ENCODE results near the gene FAM118B.
A peak's percentile ranks its signal among the peaks of the same experiment; 100 is the strongest.

The FAM118B gene

GRCh38 chr11:126268708-126269579, 57.4 kb downstream of the FAM118B start, which contains the start of the genes FOXRED1 and SRPRA:
TSS of gene FOXRED1 (plus strand) at chr11:126269154. CDS start at chr11:126269207, 53 bp downstream.
TSS of gene SRPRA (minus strand) at chr11:126268895. CDS start at chr11:126268804, 91 bp downstream.
- peak within 1 kb of the TSS; percentile 98 for H3K4me3 Mint-ChIP-seq
- H3K27me3 Mint-ChIP-seq, result no peaks in the 10 kb centered on the region
- H3K27ac Mint-ChIP-seq (ENCODE audit: low read depth), result peak within 1 kb of the TSS; percentile 99
- H3K4me1 Mint-ChIP-seq, result peaks cover 32% of the 10 kb centered on the region
- DNase-seq (ENCODE audit: low spot score in 2 of 2) (peak; percentile 98 to 100), ATAC-seq (replicated peaks; ENCODE audit: extremely low read depth, poor library complexity, severe bottlenecking) (peak; percentile 99)
- no peaks in the 10 kb centered on the region for H3K9me3 Mint-ChIP-seq
- H3K36me3 Mint-ChIP-seq (ENCODE audit: insufficient read depth), result peaks cover 40% of the 10 kb centered on the region

GRCh38 chr11:126277322-126277721, 65.7 kb downstream of the FAM118B start:
- no peaks in the 10 kb centered on the region for H3K9me3 Mint-ChIP-seq
- H3K4me3 Mint-ChIP-seq, result no peak overlapping the region
- ATAC-seq (replicated peaks; ENCODE audit: extremely low read depth, poor library complexity, severe bottlenecking) (no peak), DNase-seq (ENCODE audit: low spot score in 2 of 2) (no peak)
- H3K27me3 Mint-ChIP-seq, result no peaks in the 10 kb centered on the region
- H3K27ac Mint-ChIP-seq (ENCODE audit: low read depth), result no peak overlapping the region
- H3K4me1 Mint-ChIP-seq, result peaks cover 12% of the 10 kb centered on the region
- H3K36me3 Mint-ChIP-seq (ENCODE audit: insufficient read depth), result peaks cover 10% of the 10 kb centered on the region

DNA sequence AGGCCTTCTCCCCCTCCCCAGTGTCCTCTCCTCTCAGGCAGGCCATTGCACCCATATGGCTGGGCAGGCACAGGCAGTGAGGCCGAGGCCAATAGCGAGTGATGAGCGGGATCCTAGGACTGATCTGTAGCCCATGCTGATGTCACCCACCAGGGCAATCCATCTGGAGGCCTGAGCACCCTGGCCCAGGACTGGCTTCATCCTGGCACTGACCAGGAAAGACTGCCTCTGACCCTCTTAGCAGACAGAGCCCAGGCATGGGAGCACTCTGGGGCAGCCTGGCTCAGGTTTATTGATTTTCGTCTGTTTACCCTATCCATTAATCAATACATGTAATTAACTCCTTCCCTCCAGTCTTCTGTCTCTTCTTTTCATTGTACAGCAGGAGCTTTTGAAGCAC, 66.2 kb downstream of the FAM118B start:
- H3K27ac Mint-ChIP-seq (ENCODE audit: low read depth), result no peak overlapping the region
- ATAC-seq (replicated peaks; ENCODE audit: extremely low read depth, poor library complexity, severe bottlenecking), result no peak
- DNase-seq (ENCODE audit: low spot score in 2 of 2), result no peak
- peaks cover 15% of the 10 kb centered on the region for H3K4me1 Mint-ChIP-seq
- peaks cover 13% of the 10 kb centered on the region for H3K36me3 Mint-ChIP-seq (ENCODE audit: insufficient read depth)
- H3K9me3 Mint-ChIP-seq, result no peaks in the 10 kb centered on the region
- H3K27me3 Mint-ChIP-seq, result no peaks in the 10 kb centered on the region
- H3K4me3 Mint-ChIP-seq, result no peak overlapping the region

DNA sequence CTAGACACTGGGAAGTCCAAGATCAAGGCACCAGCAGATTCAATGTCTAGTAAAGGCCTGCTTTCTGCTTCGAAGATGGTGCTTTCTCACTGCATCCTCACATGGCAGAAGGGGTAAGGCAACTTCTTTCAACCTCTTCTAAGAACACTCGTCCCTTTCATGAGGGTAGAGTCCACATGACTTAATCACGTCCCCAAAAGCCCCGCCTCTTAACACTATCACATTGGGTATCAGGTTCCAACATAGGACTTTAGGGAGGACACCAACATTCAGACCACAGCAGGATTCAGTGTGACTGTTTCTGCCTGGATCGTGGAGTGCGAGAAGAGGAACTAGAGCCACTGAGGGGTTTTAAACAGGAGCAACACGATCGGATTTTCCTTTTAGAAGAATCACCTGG, 67.6 kb downstream of the FAM118B start:
- DNase-seq (ENCODE audit: low spot score in 2 of 2) (no peak), ATAC-seq (replicated peaks; ENCODE audit: extremely low read depth, poor library complexity, severe bottlenecking) (no peak)
- Mint-ChIP-seq H3K4me3 (no peak overlapping the region), H3K9me3 (no peaks in the 10 kb centered on the region), H3K27ac (ENCODE audit: low read depth) (peak overlapping the region; percentile 3), H3K36me3 (ENCODE audit: insufficient read depth) (peaks cover 18% of the 10 kb centered on the region), H3K27me3 (no peaks in the 10 kb centered on the region), H3K4me1 (peaks cover 22% of the 10 kb centered on the region)

DNA sequence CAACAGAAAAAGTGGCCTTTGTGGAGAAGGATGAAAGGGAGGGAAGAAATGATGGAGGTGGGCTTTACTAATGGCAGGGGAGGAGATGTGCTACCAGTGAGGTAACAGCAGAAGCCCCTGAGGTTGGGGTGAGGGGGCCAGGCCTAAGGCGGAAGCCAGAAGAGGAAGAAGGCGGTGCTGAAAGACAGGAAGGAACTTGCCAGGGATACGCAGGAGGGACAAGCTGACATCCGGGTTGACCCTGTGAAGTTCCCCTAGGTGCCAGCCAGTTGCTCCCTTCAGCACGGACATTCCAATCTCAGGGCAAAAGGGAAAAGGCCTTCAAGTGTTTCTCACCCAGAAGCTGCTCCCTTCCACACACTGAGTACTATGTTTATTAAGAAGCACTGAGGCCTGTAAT, 69.0 kb downstream of the FAM118B start:
- H3K36me3 Mint-ChIP-seq (ENCODE audit: insufficient read depth), result peaks cover 18% of the 10 kb centered on the region
- DNase-seq (ENCODE audit: low spot score in 2 of 2) (no peak), ATAC-seq (replicated peaks; ENCODE audit: extremely low read depth, poor library complexity, severe bottlenecking) (no peak)
- no peak overlapping the region for H3K4me3 Mint-ChIP-seq
- H3K27ac Mint-ChIP-seq (ENCODE audit: low read depth), result peak overlapping the region; percentile 7
- H3K9me3 Mint-ChIP-seq, result no peaks in the 10 kb centered on the region
- H3K4me1 Mint-ChIP-seq, result peaks cover 30% of the 10 kb centered on the region
- no peaks in the 10 kb centered on the region for H3K27me3 Mint-ChIP-seq

DNA sequence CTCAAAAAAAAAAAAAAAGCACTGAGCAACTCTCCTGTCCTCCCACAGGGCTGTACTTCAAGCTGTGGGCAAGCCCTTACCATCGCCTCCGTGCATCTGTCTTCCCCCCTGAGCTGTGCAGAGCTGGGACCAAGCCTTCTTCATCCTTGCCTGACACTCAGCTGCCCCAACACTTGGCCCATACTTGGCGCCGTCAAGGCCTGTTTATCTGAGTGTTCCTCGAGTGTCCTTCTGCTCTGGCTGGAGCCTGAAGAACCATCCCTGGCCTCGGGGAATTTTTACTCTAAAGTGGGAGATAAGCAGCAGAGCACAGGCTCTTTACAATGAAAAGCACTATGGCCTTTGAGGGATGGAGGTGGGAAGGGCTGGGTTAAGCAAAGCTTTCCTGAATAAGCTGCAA, 69.7 kb downstream of the FAM118B start:
- ATAC-seq (replicated peaks; ENCODE audit: extremely low read depth, poor library complexity, severe bottlenecking) (no peak), DNase-seq (ENCODE audit: low spot score in 2 of 2) (no peak)
- Mint-ChIP-seq H3K4me1 (peaks cover 30% of the 10 kb centered on the region), H3K36me3 (ENCODE audit: insufficient read depth) (peaks cover 19% of the 10 kb centered on the region), H3K4me3 (peak overlapping the region; percentile 96), H3K27me3 (no peaks in the 10 kb centered on the region), H3K9me3 (no peaks in the 10 kb centered on the region), H3K27ac (ENCODE audit: low read depth) (peak overlapping the region; percentile 98)

GRCh38 chr11:126281666-126282175, 70.1 kb downstream of the FAM118B start:
- Mint-ChIP-seq H3K27ac (ENCODE audit: low read depth) (peak overlapping the region; percentile 98), H3K4me1 (peaks cover 32% of the 10 kb centered on the region), H3K27me3 (no peaks in the 10 kb centered on the region), H3K4me3 (peak overlapping the region; percentile 96), H3K36me3 (ENCODE audit: insufficient read depth) (peaks cover 19% of the 10 kb centered on the region), H3K9me3 (no peaks in the 10 kb centered on the region)
- DNase-seq (ENCODE audit: low spot score in 2 of 2) (no peak), ATAC-seq (replicated peaks; ENCODE audit: extremely low read depth, poor library complexity, severe bottlenecking) (no peak)

DNA sequence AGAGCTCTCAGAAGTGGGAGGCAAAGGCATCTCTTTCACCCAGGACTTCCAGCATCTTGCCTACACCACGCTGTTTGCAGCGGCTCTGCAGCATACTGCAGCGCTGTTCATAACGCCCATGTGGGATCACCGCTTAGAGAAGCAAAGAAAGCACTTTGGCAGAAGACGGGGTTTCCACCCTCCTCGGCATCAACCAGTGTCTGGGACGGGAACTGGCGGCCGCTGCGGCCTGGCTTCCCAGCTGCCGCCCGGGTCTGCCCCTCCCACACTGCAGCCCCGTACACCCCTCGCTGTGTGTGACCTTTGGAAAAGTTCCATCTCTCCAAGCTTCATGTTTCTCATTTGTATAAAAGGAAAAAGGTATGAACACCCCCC, 70.8 kb downstream of the FAM118B start:
- H3K36me3 Mint-ChIP-seq (ENCODE audit: insufficient read depth), result peaks cover 18% of the 10 kb centered on the region
- peak overlapping the region; percentile 98 for H3K27ac Mint-ChIP-seq (ENCODE audit: low read depth)
- H3K4me3 Mint-ChIP-seq, result peak overlapping the region; percentile 96
- no peaks in the 10 kb centered on the region for H3K27me3 Mint-ChIP-seq
- H3K9me3 Mint-ChIP-seq, result no peaks in the 10 kb centered on the region
- ATAC-seq (replicated peaks; ENCODE audit: extremely low read depth, poor library complexity, severe bottlenecking), result peak; percentile 50
- H3K4me1 Mint-ChIP-seq, result peaks cover 35% of the 10 kb centered on the region
- DNase-seq (ENCODE audit: low spot score in 2 of 2), result no peak

DNA sequence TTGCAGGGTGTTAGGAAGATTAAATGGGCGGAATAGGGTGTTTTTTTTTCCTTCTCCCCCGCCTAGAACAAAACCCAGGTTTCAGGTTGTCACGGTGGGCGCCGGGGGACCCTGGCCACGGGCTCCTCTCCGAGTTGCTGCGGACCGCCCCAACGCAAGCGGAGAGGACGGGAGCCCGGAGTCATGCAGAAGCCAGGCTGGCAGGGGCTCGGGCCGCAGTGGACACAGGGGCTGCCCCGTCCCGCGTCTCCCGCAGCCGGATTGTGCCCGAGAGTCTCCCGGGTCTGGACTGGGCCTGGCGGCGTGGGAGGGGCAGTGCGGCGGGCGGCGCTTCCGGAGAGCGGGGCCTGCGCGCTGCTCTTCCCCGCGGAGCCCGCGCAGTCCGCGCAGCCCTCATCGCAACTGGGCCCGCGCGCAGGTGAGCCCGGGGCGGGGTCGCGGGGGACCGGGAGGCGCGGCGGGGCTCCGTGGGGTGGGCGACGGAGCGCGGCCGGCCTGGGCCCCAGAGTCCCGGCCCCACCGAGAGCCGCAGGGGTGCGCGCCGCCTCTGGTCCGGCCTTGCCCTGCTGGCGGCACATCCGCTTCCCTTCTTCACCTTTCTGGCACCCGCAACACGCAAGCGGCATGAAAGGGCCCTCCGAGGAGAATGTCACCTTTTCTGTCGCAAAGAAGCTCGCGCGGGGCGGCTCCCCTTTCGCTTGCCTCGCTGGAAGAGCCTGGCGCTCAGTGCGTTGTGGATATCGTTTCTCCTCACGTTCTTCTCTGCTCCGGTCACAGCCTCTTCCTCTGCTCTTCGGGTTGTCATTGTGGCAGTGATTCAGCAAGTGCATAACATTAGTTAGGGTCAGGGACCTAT, 71.4 kb downstream of the FAM118B start, which contains the start of gene TIRAP:
Gene TIRAP, plus strand, starts transcription at position 358 of the 856 bp plus-strand sequence. CDS start 7,802 bp downstream, outside the sequence.
- H3K4me3 Mint-ChIP-seq, result peak within 1 kb of the TSS; percentile 96
- peaks cover 35% of the 10 kb centered on the region for H3K4me1 Mint-ChIP-seq
- DNase-seq (ENCODE audit: low spot score in 2 of 2), result peak; percentile 52 to 56
- ATAC-seq (replicated peaks; ENCODE audit: extremely low read depth, poor library complexity, severe bottlenecking), result peak; percentile 61
- H3K36me3 Mint-ChIP-seq (ENCODE audit: insufficient read depth), result peaks cover 17% of the 10 kb centered on the region
- H3K27me3 Mint-ChIP-seq, result no peaks in the 10 kb centered on the region
- no peaks in the 10 kb centered on the region for H3K9me3 Mint-ChIP-seq
- peak within 1 kb of the TSS; percentile 98 for H3K27ac Mint-ChIP-seq (ENCODE audit: low read depth)

DNA sequence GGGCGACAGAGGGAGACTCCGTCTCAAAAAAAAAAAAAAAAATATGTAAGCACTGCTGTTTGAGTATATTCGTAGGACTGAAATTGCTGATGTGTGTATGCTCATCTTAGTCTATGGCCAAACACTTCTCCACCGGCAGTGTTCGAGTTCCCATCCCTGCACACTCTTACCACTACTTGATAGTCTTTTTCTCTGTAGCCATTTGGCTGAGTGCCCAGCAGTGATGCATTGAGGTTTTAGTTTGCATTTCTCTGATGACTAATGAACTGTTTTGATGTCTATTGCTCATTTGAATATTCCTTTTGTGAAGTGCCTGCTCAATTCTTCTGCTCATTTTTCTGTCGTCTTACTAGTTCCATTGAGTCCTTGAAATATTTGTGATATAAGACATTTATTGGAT, 73.2 kb downstream of the FAM118B start:
- H3K27me3 Mint-ChIP-seq, result no peaks in the 10 kb centered on the region
- DNase-seq (ENCODE audit: low spot score in 2 of 2), result peak; percentile 69 to 77
- peak; percentile 50 for ATAC-seq (replicated peaks; ENCODE audit: extremely low read depth, poor library complexity, severe bottlenecking)
- H3K27ac Mint-ChIP-seq (ENCODE audit: low read depth), result peak overlapping the region; percentile 56
- peak overlapping the region; percentile 96 for H3K4me3 Mint-ChIP-seq
- H3K36me3 Mint-ChIP-seq (ENCODE audit: insufficient read depth), result peaks cover 17% of the 10 kb centered on the region
- peaks cover 35% of the 10 kb centered on the region for H3K4me1 Mint-ChIP-seq
- no peaks in the 10 kb centered on the region for H3K9me3 Mint-ChIP-seq

DNA sequence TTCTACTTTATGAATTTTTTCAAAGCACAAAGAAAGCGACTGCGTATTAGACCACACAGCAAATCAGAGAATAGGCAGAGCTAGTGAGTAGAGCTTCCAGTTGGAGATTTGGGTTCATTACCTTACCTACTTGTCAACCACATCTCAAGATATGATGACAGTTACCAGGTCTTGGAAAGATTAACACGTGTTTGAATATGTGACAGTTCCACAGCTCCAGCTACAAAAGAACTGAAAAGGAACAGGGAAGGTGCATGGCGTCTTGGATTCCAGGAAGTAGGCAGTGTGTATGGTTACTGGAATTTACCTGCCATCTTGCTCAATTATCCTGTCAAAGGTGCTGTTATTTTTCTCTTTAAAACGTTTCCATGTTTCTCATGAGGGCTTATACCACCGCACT, 76.7 kb downstream of the FAM118B start:
- no peaks in the 10 kb centered on the region for H3K9me3 Mint-ChIP-seq
- H3K27me3 Mint-ChIP-seq, result no peaks in the 10 kb centered on the region
- H3K4me1 Mint-ChIP-seq, result peaks cover 19% of the 10 kb centered on the region
- no peak for DNase-seq (ENCODE audit: low spot score in 2 of 2)
- no peak overlapping the region for H3K27ac Mint-ChIP-seq (ENCODE audit: low read depth)
- no peak overlapping the region for H3K4me3 Mint-ChIP-seq
- ATAC-seq (replicated peaks; ENCODE audit: extremely low read depth, poor library complexity, severe bottlenecking), result no peak
- H3K36me3 Mint-ChIP-seq (ENCODE audit: insufficient read depth), result peaks cover 18% of the 10 kb centered on the region

DNA sequence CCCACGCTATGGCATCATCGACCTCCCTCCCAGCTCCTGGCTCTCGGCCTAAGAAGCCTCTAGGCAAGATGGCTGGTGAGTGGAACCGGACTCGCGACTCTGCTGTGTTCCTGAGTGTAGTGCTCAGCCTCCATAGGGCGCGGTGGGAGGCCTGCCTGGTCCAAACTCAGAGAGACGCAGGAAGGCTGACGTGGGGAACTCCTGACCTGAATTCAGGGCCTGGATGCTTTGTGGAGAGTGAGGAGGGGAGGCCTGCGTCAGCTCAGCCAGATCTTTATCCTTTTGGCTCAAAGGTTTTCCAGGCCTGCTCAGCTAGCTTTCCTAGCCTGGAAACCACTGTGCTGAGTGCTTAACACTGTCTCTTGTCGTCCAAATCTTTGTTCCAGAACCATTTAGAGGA, 79.3 kb downstream of the FAM118B start:
- Mint-ChIP-seq H3K4me1 (peaks cover 6% of the 10 kb centered on the region), H3K27ac (ENCODE audit: low read depth) (no peak overlapping the region), H3K4me3 (no peak overlapping the region), H3K36me3 (ENCODE audit: insufficient read depth) (peaks cover 24% of the 10 kb centered on the region), H3K9me3 (no peaks in the 10 kb centered on the region), H3K27me3 (no peaks in the 10 kb centered on the region)
- DNase-seq (ENCODE audit: low spot score in 2 of 2), result no peak
- ATAC-seq (replicated peaks; ENCODE audit: extremely low read depth, poor library complexity, severe bottlenecking), result no peak

All from central memory CD8-positive, alpha-beta T cell (primary cell).